Kidney tubule cell (primary cell): ENCODE measurements around the gene DLG2.

Experiments used
- DNase-seq: peaks from one replicate; pipeline ENCODE4 v3.0.0-alpha.2; 2018; ENCODE audit warnings: low spot score

Gene DLG2

GRCh38 chr11:84471501-84471900 is 1155.6 kb downstream of the DLG2 start:
- DNase-seq: no peak

DNA sequence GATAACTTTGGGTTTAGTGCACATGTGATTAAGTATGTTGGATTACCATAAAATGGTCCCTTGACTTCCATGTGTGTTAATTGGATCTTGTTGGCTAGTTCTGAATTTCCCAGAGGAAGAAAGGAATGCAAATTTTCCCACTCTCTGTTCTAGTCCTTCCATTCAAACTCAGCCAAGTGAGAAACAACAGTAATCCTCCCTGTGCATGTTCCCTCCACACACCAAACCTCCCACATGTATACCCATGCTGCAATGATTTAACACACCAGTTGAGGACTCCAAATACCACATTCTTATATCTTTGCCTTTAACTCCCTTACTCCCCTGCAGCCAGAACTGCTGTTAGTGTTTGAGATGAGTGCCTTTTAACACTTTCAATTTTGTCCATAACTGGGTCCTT is 1158.9 kb downstream of the DLG2 start:
- DNase-seq: no peak

- DNase-seq: peak; percentile 6
Observed at GRCh38 chr11:84465040-84465439, 1162.1 kb downstream of the DLG2 start.

DNA sequence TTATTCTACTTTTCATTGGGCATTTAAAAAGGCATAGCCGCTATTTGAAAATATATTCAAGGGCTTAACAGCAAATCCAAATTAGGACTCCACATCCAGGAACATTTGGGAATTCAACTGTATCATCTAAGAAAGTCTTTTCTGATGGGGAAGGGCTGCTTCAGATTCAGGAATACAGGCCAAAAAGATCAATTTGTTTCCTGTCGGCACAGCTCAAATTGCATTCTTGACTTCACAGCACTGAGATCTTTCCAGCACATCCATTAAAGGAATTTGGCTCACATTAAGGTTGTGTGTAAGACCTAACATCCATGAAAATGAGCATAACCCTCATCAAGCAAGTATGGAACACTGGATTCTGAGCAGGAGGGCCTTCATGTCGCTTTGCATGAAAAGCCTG is 1171.5 kb downstream of the DLG2 start:
- DNase-seq: no peak

- DNase-seq: no peak
Observed at GRCh38 chr11:84452211-84452610, 1174.9 kb downstream of the DLG2 start.

DNA sequence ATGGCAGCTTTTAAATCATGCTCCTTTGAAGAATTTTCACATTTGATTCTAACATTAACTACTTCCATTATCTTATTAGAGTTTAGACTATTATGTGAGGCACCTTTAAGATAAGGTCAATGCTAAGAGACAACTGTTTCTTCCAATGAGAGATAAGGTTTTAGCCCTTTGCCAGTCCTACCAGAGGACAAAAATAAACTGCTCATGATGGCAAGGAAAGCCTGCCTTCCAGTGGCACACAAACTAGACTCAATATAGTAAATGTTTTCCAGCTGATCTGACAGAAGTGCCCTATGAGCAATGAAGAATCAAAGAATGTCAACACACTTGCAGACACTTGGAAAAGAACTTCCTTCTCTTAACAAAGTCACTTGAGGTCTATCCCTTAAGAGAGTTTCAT is 1188.6 kb downstream of the DLG2 start:
- DNase-seq: no peak

GRCh38 chr11:84437071-84437980 is 1189.8 kb downstream of the DLG2 start:
- DNase-seq: peak; percentile 44

DNA sequence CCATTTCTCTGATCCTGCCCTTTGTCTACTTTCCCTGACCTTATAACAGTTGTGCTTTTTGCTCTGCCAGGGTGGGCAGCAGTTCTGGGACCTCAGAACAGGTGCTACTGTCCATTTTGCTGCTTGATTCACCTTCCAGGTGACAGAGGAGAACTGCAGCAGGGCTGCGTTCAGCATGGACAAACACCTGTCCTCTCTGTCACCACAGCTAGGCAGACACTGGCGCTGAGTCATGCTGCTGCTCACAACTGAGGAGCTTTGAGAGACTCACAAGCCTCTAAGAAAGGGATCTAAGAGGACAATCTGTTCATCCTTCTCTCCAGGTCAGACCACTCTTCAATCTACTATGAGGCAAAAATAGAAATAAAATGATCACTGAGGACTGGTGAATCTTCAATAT is 1196.5 kb downstream of the DLG2 start:
- peak; percentile 50 for DNase-seq

GRCh38 chr11:84425673-84426072 is 1201.5 kb downstream of the DLG2 start:
- DNase-seq: no peak

- no peak for DNase-seq
Observed at GRCh38 chr11:84420271-84420670, 1206.9 kb downstream of the DLG2 start.

DNA sequence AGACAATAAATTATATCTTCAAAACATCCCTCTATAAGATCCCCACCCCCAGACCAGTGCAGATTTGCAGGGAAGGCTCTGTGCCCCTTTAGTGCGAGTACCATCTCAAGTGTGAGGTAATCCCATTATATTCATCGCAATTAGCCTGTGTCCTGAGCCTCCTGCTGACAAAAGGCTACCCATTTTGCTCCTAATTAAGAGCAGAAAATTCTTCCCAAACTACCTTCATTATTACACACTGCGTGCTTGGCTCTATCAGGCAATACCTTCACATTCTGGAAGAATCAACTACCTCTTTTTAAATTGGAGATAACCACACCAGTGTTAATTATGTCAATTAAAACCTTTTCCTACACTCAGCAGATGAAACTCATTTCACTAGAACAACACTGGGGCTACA is 1207.5 kb downstream of the DLG2 start:
- no peak for DNase-seq

DNA sequence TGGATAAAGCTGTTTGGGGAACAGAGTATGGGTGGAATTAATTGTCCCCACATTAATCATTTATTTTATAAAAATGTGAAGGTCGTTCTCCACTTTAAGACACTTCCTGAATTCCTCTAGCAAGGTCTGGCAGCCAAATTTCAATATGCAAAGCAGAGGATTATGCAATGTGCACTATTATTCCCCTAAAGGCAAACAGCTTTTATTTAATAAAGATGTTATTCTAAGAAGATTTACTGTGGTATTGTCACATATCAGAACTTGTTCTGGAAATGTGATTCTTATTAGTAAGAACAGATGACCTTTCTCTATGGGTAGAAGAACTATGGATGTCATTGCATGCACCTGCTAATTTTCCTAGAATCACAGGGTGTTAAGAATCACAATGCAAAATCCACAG is 1212.2 kb downstream of the DLG2 start:
- DNase-seq: no peak

DNA sequence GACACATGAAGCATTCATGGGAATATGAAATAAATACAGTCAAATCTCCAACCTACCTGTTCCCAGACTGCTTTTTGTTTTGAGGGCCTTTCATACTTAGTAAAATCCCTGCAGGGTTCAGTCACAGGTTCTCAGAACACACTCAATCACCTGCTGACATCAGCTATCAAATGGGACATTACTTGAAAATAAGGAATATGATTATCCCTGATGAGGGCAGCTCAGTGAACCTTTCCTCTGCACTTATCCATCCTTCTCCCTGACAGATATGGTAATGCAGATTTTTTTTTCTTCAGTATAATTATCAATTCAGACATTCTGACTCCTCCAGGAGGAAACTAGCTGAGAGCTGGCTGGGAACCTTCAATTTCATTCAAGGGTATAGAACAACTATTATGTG is 1213.6 kb downstream of the DLG2 start:
- no peak for DNase-seq

DNA sequence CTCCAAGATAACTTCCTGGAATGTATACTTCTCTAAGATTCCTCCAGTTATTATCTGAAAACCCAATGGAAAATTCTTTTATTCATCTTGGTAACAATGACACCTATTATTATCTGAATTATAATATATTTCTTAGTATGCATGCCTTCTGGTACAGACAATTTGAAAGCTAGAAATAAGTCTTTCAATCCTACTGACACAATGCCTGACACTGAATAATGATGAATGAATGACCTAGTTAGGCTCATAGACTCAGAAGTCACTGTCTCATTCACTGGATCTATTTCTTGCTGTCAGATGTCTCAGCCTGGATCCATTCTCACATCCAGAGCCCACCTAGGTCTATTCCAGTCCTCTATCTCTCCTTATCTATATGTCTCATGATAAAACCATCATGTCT is 1214.3 kb downstream of the DLG2 start:
- no peak for DNase-seq

DNA sequence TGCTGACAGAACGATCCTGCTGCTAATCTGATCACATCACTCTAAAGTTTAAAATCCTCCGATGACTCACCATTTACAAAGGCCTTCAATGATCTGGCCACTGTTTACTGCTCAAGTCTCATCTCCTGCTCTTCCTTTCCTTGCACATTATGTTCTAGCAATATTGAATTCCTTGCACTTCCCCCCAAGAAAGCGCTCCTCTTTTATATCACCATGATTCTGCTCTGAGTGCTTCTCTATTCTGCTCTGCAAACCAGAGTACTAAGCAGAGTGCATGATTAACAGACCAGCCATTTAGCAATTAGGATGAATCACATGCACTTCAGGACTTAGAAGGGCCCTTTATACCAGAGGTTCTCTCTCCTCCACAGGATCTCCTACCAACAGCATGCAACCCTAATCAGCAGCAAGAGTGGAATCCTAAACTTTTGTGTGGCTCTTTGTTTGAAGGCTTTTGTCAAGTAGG is 1218.2 kb downstream of the DLG2 start:
- peak; percentile 64 for DNase-seq

GRCh38 chr11:84407091-84407490 is 1220.1 kb downstream of the DLG2 start:
- DNase-seq: no peak

GRCh38 chr11:84398017-84398626 is 1229.0 kb downstream of the DLG2 start:
- DNase-seq: peak; percentile 47

GRCh38 chr11:84396521-84396920 is 1230.6 kb downstream of the DLG2 start:
- peak; percentile 6 for DNase-seq

GRCh38 chr11:84390441-84391078 is 1236.6 kb downstream of the DLG2 start:
- peak; percentile 76 for DNase-seq

- no peak for DNase-seq
Observed at GRCh38 chr11:84389696-84390095, 1237.4 kb downstream of the DLG2 start.

GRCh38 chr11:84384731-84385130 is 1242.4 kb downstream of the DLG2 start:
- DNase-seq: peak; percentile 59

GRCh38 chr11:84383576-84383975 is 1243.6 kb downstream of the DLG2 start:
- DNase-seq: no peak

DNA sequence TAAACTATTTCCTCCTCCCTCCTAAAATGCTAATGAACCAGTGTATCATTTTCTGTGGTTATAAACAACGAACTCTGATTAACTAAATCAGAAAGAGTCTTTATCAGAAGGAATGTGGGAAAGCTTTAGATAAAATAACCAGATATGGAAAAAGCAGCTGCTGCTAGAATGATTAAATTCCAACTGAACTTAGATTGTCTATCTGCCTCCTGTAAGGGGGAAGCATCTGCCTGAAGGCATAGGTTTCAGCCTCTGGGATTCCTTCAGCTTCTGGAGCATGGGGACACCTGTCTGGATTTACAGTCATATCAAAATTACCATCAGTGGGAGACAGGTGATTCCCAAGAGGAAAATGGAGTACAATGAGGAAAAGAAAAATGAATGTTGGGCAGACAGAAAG is 1245.5 kb downstream of the DLG2 start:
- DNase-seq: no peak
